GM12891 (cell line): ENCODE data around the gene CIPC.

ENCODE experiments used
- POLR2A ChIP-seq: IDR thresholded peaks from 2 replicates; pipeline ENCODE4 v1.6.1; 2011; ENCODE audit warnings: low read depth, low read length, control low read depth
- POLR2AphosphoS5 ChIP-seq: IDR thresholded peaks from 2 replicates; pipeline ENCODE4 v1.6.1; 2011; ENCODE audit warnings: low read depth, low read length, control low read depth
- POU2F2 ChIP-seq: IDR thresholded peaks from 2 replicates; pipeline ENCODE4 v1.6.1; 2011; ENCODE audit warnings: low read depth, mild to moderate bottlenecking, control low read depth, low read length, moderate library complexity
- SPI1 ChIP-seq: IDR thresholded peaks from 2 replicates; pipeline ENCODE4 v1.6.1; 2011; ENCODE audit warnings: low read depth, low read length, control low read depth
- TAF1 ChIP-seq: IDR thresholded peaks from 2 replicates; pipeline ENCODE4 v1.6.1; 2011; ENCODE audit warnings: low read depth, low read length, control low read depth

GRCh38 chr14:77058117-77058516 is 39.9 kb upstream of the CIPC start:
- TF ChIP-seq POLR2A (no peak), POLR2AphosphoS5 (no peak), TAF1 (no peak), POU2F2 (no peak), SPI1 (no peak)
